COLO668 (cell line): ENCODE measurements around the gene CFAP74.
A peak's percentile ranks its signal among the peaks of the same experiment; 100 is the strongest.
"Not testable (repeated sequence)": the region's sequence is repeated elsewhere in the genome, so short reads cannot be mapped to it uniquely, and the experiment has no call there.

Experiments
- DNase-seq: peaks from one replicate; lab custom pipeline; 2025; ENCODE audit not compliant: unreplicated experiment; lab: John Stamatoyannopoulos, UW

The CFAP74 gene

GRCh38 chr1:1987142-1987510 lies 16.5 kb downstream of the CFAP74 start:
- no peak for DNase-seq

- DNase-seq = no peak
These were observed 17.0 kb downstream of the CFAP74 start for GRCh38 chr1:1986451-1987141.

GRCh38 chr1:1985375-1986050 lies 18.1 kb downstream of the CFAP74 start:
- no peak for DNase-seq

GRCh38 chr1:1984560-1985070 lies 19.0 kb downstream of the CFAP74 start:
- DNase-seq = no peak

- DNase-seq = no peak
These were observed 21.0 kb downstream of the CFAP74 start for GRCh38 chr1:1982379-1983232.

GRCh38 chr1:1981631-1982327 lies 21.8 kb downstream of the CFAP74 start:
- DNase-seq = not testable (repeated sequence)

- DNase-seq = no peak
These were observed 22.5 kb downstream of the CFAP74 start for GRCh38 chr1:1981142-1981500.

- DNase-seq = no peak
These were observed 23.0 kb downstream of the CFAP74 start for GRCh38 chr1:1980467-1981141.

- no peak for DNase-seq
These were observed 24.0 kb downstream of the CFAP74 start for GRCh38 chr1:1979482-1980165.

- DNase-seq = not testable (repeated sequence)
These were observed 24.7 kb downstream of the CFAP74 start for GRCh38 chr1:1978690-1979481.

GRCh38 chr1:1978108-1978507 lies 25.5 kb downstream of the CFAP74 start:
- no peak for DNase-seq

- DNase-seq = no peak
These were observed 27.6 kb downstream of the CFAP74 start for GRCh38 chr1:1976031-1976430.

GRCh38 chr1:1975535-1975934 lies 28.1 kb downstream of the CFAP74 start:
- no peak for DNase-seq

GRCh38 chr1:1974834-1975233 lies 28.8 kb downstream of the CFAP74 start:
- no peak for DNase-seq

- peak; percentile 66 for DNase-seq
These were observed 29.6 kb downstream of the CFAP74 start for GRCh38 chr1:1973716-1974642.

GRCh38 chr1:1972976-1973715 lies 30.4 kb downstream of the CFAP74 start:
- DNase-seq = no peak

- no peak for DNase-seq
These were observed 31.9 kb downstream of the CFAP74 start for GRCh38 chr1:1971688-1972087.
